Astrocyte (in vitro differentiated cells and primary cell): Measurements from ENCODE around the gene TRPM2.
"Not testable (repeated sequence)": the region's sequence is repeated elsewhere in the genome, so short reads cannot be mapped to it uniquely, and the experiment has no call there.

Experiments
- CTCF ChIP-seq: IDR thresholded peaks from 2 replicates; pipeline ENCODE4 v1.5.1; 2011; ENCODE audit warnings: low read depth, mild to moderate bottlenecking, inconsistent platforms, low read length, moderate library complexity; ENCODE audit not compliant: insufficient read depth
- EZH2 ChIP-seq: IDR thresholded peaks from 2 replicates; pipeline ENCODE4 v1.6.1; 2012; ENCODE audit warnings: mild to moderate bottlenecking, low read length, inconsistent platforms; ENCODE audit not compliant: insufficient read depth

GRCh38 chr21:44342981-44343380 is 10.4 kb upstream of the TRPM2 start:
- TF ChIP-seq CTCF, EZH2: not testable (repeated sequence)
